ENCODE results near the gene UBR4.

- TF ChIP-seq CTCF (IDR thresholded peaks at IDR 0.05) (no peak), POLR2A (IDR thresholded peaks at IDR 0.05) (no peak)
These were observed 12.5 kb upstream of the UBR4 start for GRCh38 chr1:19222573-19222972.

All from Peyer's patch (tissue), 4 donors.